ENCODE results near the gene LINC01488.

- TF ChIP-seq CTCF (IDR thresholded peaks at IDR 0.05) (no peak), POLR2A (IDR thresholded peaks at IDR 0.05) (no peak), POLR2AphosphoS5 (IDR thresholded peaks at IDR 0.05) (no peak)
Measured at GRCh38 chr11:69524291-69524882, 42.9 kb downstream of the LINC01488 start.

Measured in breast epithelium (tissue), 3 donors.